Spleen (tissue), 11 donors: Measurements from ENCODE around the gene PCNX4. TPM values are rescaled to one million over a fixed set of nuclear protein-coding genes. Genes with fewer than 3 reads are reported as not detected.

Experiments used
- DNase-seq: peaks from one replicate; pipeline ENCODE4 v3.0.0-alpha.2; 2020
- H3K27ac ChIP-seq, 8 donors: fragments of 200-600 bp; sonication (generic) in 7 of 8; 1 replicate in 4 of 8; 2 replicates in 4 of 8; pipeline versions ENCODE4 v1.5.0 to v1.8.0; 2016 to 2021; ENCODE audit warnings: inconsistent platforms in 4 of 8, mild to moderate bottlenecking in 4 of 8, moderate library complexity in 1 of 8
- H3K27me3 ChIP-seq, 7 donors: fragments of 200-600 bp; sonication (generic) in 6 of 7; replicated peaks in 1 of 7; 1 replicate in 4 of 7; 2 replicates in 3 of 7; pipeline versions ENCODE4 v1.5.0 to v1.8.0; 2016 to 2021; ENCODE audit warnings: inconsistent platforms in 3 of 7, mild to moderate bottlenecking in 1 of 7
- H3K36me3 ChIP-seq, 6 donors: fragments of 200-600 bp; sonication (generic) in 5 of 6; 1 replicate in 4 of 6; 2 replicates in 2 of 6; pipeline versions ENCODE4 v1.5.0 to v1.8.0; 2016 to 2021; ENCODE audit warnings: inconsistent platforms in 2 of 6
- H3K4me1 ChIP-seq, 6 donors: fragments of 200-600 bp; sonication (generic) in 5 of 6; 1 replicate in 3 of 6; 2 replicates in 3 of 6; pipeline versions ENCODE4 v1.5.0 to v1.8.0; 2016 to 2021; ENCODE audit warnings: inconsistent platforms in 3 of 6
- H3K4me3 ChIP-seq, 8 donors: fragments of 200-600 bp; sonication (generic) in 7 of 8; 1 replicate in 4 of 8; 2 replicates in 4 of 8; pipeline versions ENCODE4 v1.5.0 to v1.8.0; 2016 to 2021; ENCODE audit warnings: inconsistent platforms in 4 of 8, mild to moderate bottlenecking in 4 of 8, moderate library complexity in 2 of 8
- H3K9me3 ChIP-seq, 8 donors: fragments of 200-600 bp; sonication (generic) in 7 of 8; 1 replicate in 4 of 8; 2 replicates in 4 of 8; pipeline versions ENCODE4 v1.5.0 to v1.8.0; 2016 to 2021; ENCODE audit warnings: inconsistent platforms in 4 of 8
- CTCF ChIP-seq, 11 experiments: fragments of 200-600 bp in 7 of 11; fragments of 450-650 bp in 4 of 11; sonication (generic) in 4 of 11; IDR thresholded peaks in 8 of 11; conservative IDR thresholded peaks in 3 of 11; 1 replicate in 7 of 11; 2 replicates in 4 of 11; pipeline versions ENCODE4 v1.4.0 to v1.8.0; 2016 to 2021; ENCODE audit warnings: antibody characterized with exemption in 11 of 11, inconsistent platforms in 4 of 11, mild to moderate bottlenecking in 1 of 11
- POLR2A ChIP-seq, 3 donors: fragments of 450-650 bp; IDR thresholded peaks; one replicate each; pipeline ENCODE4 v1.5.1; 2017; ENCODE audit warnings: antibody characterized with exemption in 3 of 3, mild to moderate bottlenecking in 1 of 3
- POLR2AphosphoS5 ChIP-seq, 3 donors: sonication (generic); formaldehyde crosslinking; IDR thresholded peaks; one replicate each; pipeline ENCODE4 v1.5.1; 2017; ENCODE audit warnings: antibody characterized with exemption in 3 of 3
- WGBS, 5 donors: extraction: QIAGEN DNeasy Blood & Tissue Kit in 3 of 5; methylation state at CpG; one replicate each; pipeline versions ENCODE4 v1.1.5 to v1.1.7; 2013 to 2018; 5-methylcytosine and 5-hydroxymethylcytosine counted together
- intact Hi-C: fragments of 100-400 bp; cut with DNase I; formaldehyde crosslinking; loops from one replicate; pipeline ENCODE4 v1.15.0; 2023; ENCODE audit warnings: low total_unique reads
- polyA plus RNA-seq, 3 donors: library from polyadenylated mRNA; stranded (reverse); fragments of 200-250 nt; gene quantifications; one replicate each; pipeline ENCODE4 v1.2.1, GENCODE V29; 2013
- total RNA-seq, 7 donors: library from RNA; depleted of rRNA in 3 of 7; stranded (reverse); fragments of >200 nt in 3 of 7; fragmentation: NEBNext Ultra II Directional in 4 of 7; extraction: Animal tissue kit (Norgen Biotek cat#: 25700) in 4 of 7; gene quantifications; one replicate each; pipeline versions ENCODE4 v1.1.0 to v1.2.1, GENCODE V29; 2016 to 2021
- donor health status: healthy with polysubstance abuse.
- donor health status: DM: no; HTN: no; CAD: no; lungs with moderate emphysema.
- donor health status: DM: no; HTN: no; CAD: no.
- donor health status: Bipolar disorder and iron deficiency.
- donor health status: healthy.
- donor health status: DM: no; HTN: no; CAD: no.
- donor health status: DM: yes; HTN: yes; CAD: no.

The PCNX4 gene
- total and polyA plus RNA-seq, 10 donors = 11.5 to 102 (median 41.2) TPM

GRCh38 chr14:60211153-60211552 lies 119.4 kb downstream of the PCNX4 start:
- no peaks in the 10 kb centered on the region for H3K36me3 ChIP-seq
- H3K27me3 ChIP-seq = no peaks in the 10 kb centered on the region
- DNase-seq = no peak
- no peak overlapping the region for H3K27ac ChIP-seq
- no peak overlapping the region for H3K4me3 ChIP-seq
- no peaks in the 10 kb centered on the region for H3K4me1 ChIP-seq
- intact Hi-C loops = no loop called here
- 95 to 99% (median 97%) methylated on average over 3 of the region's 3 CpGs for WGBS, 5 donors
- no peaks in the 10 kb centered on the region for H3K9me3 ChIP-seq
- TF ChIP-seq POLR2A (IDR thresholded peaks at IDR 0.05) (no peak), CTCF (IDR thresholded peaks at IDR 0.05 in 8 of 11, conservative IDR thresholded peaks at IDR 0.05 in 3 of 11) (no peak), POLR2AphosphoS5 (IDR thresholded peaks at IDR 0.05) (no peak)

GRCh38 chr14:60212503-60213371 lies 121.0 kb downstream of the PCNX4 start:
- TF ChIP-seq POLR2AphosphoS5 (IDR thresholded peaks at IDR 0.05) (no peak), CTCF (IDR thresholded peaks at IDR 0.05 in 8 of 11, conservative IDR thresholded peaks at IDR 0.05 in 3 of 11) (no peak), POLR2A (IDR thresholded peaks at IDR 0.05) (no peak)
- Histone ChIP-seq H3K27me3 (no peaks in the 10 kb centered on the region), H3K4me1 (peaks cover 0 to 7% (median 2%) of the 10 kb centered on the region in 6 donors), H3K36me3 (no peaks in the 10 kb centered on the region), H3K4me3 (no peak overlapping the region), H3K27ac (no peak overlapping the region), H3K9me3 (no peaks in the 10 kb centered on the region)
- WGBS, 5 donors = 74 to 87% (median 83%) methylated on average over 5 of the region's 5 CpGs
- intact Hi-C loops = no loop called here
- DNase-seq = no peak

DNA sequence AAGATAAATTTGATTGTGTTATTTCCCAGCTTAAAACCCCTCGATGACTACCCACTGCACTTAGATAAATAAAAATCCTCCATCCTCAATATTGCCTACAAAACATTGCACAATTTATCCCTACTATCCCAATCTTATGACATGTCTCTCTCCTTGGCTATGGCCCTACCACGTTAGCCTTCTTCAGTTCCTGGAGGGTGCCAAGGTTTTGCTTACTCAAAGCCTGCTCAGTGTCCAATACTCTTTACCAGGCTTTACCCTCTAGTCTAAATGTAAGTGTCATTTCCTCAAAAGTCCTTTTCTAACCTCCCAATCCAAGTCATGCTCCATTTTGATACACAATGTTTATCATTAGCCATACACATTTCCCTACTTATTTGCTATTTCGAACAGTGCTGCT lies 122.3 kb downstream of the PCNX4 start:
- H3K36me3 ChIP-seq = no peaks in the 10 kb centered on the region
- H3K4me3 ChIP-seq = no peak overlapping the region
- TF ChIP-seq POLR2AphosphoS5 (IDR thresholded peaks at IDR 0.05) = no peak
- TF ChIP-seq CTCF (IDR thresholded peaks at IDR 0.05 in 8 of 11, conservative IDR thresholded peaks at IDR 0.05 in 3 of 11) = no peak
- no peak for TF ChIP-seq POLR2A (IDR thresholded peaks at IDR 0.05)
- peaks cover 0 to 10% (median 4%) of the 10 kb centered on the region in 6 donors for H3K4me1 ChIP-seq
- H3K27ac ChIP-seq = no peak overlapping the region
- H3K9me3 ChIP-seq = no peaks in the 10 kb centered on the region
- DNase-seq = no peak
- whole genome bisulfite sequencing, 5 donors = 88 to 97% (median 94%) methylated on average over 3 of the region's 3 CpGs
- H3K27me3 ChIP-seq = no peaks in the 10 kb centered on the region
- intact Hi-C loops = no loop called here

DNA sequence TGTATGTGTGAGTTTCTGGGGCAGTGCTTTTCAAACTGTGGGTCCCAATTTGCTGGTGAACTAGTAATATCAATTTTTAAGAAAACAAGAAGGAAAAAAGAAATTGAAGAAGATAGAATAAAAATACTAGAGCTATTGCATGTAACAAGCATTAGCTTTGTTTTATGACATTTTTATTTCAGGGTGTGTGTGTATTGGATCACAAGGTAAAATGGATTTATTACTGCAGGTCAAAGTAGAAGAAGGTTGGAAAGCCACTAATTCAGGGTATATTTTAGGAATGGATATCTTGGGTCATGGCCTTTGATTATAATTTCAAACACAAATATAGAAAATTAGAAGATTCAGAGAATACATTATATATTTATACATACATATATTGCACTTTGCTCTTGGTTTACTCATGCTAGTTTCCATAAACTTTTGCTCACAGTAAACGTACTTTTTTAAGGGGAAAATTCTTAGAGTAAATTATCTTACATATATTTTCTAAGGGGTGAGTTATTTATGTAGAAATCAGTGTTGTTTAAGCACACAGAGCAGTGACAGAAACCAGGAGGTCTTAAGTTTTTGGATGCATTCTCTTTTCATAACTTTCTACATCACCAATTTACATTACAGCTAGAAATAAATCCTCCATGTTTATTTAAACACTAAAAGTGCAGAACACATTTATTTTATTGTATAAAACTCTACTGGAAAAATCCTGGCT lies 122.8 kb downstream of the PCNX4 start:
- Histone ChIP-seq H3K36me3 (no peaks in the 10 kb centered on the region), H3K4me3 (no peak overlapping the region), H3K27me3 (no peaks in the 10 kb centered on the region), H3K27ac (no peak overlapping the region), H3K9me3 (no peaks in the 10 kb centered on the region), H3K4me1 (peaks cover 0 to 10% (median 4%) of the 10 kb centered on the region in 6 donors)
- TF ChIP-seq CTCF (IDR thresholded peaks at IDR 0.05 in 8 of 11, conservative IDR thresholded peaks at IDR 0.05 in 3 of 11) (no peak), POLR2AphosphoS5 (IDR thresholded peaks at IDR 0.05) (no peak), POLR2A (IDR thresholded peaks at IDR 0.05) (no peak)
- intact Hi-C loops = no loop called here
- WGBS, 5 donors = 57 to 79% (median 68%) methylated on average over 1 of the region's 1 CpG
- DNase-seq = no peak
